HTERT RPE-1 (cell line): Measurements from ENCODE around the gene STOM.

ENCODE experiments used
- in situ Hi-C: fragments of 300-500 bp; cut with MboI; formaldehyde crosslinking; loops from 4 replicates; pipeline ENCODE4 v1.14.3; 2020; ENCODE audit warnings: low sequenced_read_pairs

The STOM gene

DNA sequence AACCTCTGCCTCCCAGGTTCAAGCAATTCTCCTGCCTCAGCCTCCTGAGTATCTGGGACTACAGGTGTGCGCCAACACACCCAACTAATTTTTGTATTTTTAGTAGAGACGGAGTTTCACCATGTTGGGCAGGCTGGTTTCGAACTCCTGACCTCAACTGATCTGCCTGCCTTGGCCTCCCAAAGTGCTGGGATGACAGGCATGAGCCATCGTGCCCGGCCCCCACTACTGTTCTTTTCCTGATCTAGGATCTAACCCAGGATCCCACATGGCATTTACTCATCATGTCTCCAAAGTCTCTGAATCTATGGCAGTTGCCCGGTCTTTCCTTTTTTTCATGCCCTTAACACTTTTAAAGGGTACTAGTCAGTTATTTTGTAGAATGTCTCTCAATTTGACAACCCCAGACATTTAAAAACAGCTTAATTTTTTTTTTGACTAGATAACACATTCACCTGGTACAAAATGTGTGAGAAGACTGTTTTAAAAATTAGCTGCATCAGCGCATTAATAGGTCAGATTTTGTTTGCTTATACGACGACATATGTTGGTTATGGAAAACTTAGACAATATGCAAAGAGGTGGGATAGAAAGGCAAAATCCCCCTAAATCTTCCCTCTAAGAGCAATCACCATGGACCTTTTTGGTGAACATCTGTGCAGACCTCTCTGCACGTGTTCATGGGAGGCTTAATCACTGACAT lies 46.5 kb downstream of the STOM start:
- in situ Hi-C loops: no loop called here

DNA sequence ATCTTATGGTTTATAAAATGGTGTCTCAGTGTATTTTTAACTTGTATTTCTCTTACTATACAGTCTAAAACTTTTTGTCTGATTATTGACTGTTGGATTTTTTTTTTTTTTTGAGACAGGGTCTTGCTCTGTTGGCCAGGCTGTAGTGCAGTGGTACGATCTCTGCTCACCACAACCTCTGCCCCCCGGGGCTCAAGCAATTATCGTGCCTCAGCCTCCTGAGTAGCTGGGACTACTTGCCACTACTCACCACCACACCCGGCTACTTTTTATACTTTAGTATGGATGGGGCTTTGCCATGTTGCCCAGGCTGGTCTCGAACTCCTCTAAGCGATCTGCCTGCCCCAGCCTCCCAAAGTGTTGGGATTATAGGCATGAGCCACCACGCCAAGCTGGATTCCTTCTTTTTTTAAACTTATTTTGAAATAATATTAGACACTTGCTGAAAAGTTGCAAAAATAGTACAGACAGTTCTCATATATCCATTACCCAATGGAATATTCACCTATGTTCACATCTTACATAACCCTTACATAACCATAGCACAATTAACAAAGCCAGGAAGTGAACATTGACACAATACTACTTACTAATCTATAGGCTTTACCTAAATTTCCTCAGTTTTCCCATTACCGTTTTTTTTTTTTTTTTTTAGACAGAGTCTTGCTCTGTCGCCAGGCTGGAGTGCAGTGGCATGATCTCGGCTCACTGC lies 47.2 kb downstream of the STOM start:
- in situ Hi-C loops: no loop called here

DNA sequence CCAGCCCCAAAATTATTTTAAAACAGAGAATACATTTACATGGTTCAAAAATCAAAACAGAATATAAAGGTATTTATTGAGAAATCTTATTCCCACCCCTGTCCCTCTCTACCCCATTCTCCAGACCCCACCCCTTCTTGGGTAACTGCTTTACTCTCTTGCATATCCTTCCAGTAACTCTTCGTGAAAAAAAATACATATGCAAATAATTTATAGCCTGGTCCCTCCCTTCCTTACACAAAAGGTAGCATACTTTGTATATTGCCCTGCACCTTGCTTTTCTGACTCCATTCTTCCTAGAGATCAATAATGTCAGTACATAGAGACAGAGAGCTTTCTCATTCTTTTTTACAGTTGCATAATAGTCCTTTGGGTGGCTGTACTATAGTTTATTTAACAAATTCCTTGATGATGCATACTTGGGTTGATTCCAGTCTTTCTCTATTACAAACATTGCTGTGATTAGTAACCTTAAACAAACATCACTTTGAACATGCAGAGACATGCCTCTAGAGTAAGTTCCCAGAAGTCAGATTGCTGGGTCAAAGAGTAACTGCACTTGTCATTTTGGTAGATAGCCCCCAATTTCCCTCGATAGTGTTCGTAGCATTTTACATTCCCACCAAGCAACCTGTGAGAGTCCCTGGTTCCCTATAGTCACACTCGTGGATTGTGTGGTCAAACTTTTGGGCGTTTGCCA lies 47.9 kb downstream of the STOM start:
- in situ Hi-C loops: no loop called here

DNA sequence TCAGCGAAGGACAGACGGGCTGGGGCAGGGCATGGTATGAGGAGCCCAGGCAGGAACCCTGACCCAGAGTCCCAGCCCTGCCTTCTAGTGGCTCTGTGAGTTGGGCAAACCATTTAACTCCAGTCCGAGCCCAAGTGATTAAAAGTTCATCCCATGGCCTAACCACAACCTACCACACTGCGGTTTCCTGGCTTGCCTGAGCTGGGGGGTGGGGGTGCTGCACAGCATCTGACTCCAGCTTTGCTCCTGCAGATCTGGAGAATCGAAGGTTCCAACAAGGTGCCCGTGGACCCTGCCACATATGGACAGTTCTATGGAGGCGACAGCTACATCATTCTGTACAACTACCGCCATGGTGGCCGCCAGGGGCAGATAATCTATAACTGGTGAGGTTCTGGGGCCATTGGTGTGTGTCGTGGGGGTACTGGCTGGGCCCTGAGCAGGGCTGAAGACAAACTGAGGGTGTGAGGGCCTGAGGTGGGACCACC lies 49.0 kb downstream of the STOM start:
- in situ Hi-C loops: no loop called here

DNA sequence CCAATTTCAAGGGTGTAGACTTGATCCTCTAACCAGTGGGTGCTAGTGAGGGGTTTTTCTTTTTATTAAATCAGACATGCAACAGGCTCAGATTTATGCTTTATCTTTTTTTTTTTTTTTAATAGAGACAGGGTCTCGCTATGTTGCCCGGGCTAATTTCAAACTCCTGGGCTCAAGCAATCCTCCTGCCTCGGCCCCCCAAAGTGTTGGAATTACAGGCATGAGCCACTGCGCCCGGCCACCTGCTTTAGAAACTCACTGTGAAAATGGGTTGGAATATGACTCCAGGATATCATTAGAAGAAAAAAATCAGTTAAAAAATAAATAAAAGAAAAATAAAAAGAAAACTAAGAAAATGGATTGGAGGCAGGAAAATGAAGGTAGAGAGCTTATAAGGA lies 50.7 kb downstream of the STOM start:
- in situ Hi-C loops: no loop called here

DNA sequence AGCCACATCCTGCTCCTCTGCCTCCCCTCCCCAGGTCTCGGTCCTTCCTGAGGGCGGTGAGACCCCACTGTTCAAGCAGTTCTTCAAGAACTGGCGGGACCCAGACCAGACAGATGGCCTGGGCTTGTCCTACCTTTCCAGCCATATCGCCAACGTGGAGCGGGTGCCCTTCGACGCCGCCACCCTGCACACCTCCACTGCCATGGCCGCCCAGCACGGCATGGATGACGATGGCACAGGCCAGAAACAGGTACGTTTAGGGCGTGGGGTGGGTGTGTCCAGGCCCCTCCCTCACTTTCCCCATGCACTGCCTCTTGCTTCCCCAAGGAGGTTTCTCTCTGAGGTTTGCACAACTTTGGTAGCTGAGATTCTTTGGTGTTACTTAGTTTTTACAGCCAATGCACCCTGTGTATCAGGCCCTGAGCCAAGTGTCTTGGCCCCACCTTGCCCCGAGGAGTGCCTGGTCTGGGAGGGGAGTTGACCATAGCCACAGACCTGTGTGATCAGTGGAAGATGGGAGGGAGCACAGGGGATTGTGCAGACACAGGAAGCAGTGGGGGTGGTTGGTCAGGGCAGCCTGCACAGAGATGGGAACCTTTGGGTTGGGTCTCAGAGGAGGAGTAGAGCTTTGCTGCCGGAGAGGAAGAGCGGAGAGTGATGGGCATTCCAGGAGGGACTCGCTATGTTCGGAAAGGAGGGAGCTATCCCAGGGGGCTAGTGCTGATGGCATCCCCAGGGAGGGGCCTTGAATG lies 51.2 kb downstream of the STOM start:
- in situ Hi-C loops: no loop called here

DNA sequence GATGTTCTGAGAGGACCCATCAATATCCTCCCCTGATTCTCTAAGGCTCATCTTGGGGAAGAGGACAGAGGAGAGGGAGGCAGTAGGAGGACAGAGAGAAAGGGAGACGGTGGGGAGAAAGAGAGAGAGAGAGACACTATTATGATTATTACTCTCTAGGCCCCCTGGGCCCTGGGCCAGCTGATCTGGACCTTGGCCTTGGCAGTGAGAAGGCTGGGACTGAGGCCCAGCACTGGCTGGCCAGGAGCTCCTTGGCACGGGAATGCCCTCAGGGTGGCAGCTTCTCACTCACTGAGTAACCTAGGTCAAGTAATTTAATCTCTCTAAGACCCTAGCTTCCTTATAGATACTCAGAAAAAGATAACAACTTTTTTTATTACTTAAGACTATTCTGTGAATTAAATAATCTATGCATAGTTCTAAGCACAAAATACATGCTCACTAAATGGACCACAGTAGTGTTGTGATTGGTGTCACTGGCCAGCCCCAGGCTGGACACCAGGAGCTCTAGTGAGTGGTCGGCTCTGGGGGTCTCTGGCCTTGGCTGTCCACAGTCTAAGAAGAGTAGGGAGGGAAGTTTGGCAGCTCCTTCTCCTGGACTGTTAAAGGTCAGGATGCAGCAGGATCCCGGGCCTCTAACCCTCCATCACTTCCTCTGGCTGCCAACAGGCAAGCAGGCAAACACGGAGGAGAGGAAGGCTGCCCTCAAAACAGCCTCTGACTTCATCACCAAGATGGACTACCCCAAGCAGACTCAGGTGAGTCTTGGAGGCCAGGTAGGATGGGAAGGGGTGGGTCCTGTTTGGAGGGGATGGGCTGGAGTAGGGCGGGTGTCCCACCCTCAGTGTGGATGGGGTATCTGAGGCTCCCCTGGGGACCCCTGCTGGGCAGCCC lies 52.1 kb downstream of the STOM start:
- in situ Hi-C loops: no loop called here

DNA sequence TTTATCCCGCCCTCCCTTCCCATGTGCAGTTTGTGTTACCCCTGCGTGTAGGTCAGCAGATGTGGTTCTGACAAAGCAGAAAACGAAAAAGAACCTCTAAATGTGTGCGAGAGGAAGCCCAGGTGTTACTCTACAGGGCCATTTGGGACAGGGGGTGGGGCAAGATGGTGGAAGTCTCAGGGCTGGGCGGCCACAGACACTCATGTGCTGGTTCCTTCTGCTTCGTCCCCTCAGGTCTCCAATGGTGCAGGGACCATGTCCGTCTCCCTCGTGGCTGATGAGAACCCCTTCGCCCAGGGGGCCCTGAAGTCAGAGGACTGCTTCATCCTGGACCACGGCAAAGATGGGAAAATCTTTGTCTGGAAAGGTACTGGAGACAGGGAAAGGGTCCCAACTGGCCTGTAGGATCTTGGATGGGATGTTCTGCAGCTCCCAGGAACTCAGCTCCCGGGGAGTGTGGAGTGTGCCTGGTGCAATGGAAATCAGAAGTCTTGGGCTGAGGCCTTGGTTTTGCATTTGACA lies 53.1 kb downstream of the STOM start:
- in situ Hi-C loops: no loop called here

DNA sequence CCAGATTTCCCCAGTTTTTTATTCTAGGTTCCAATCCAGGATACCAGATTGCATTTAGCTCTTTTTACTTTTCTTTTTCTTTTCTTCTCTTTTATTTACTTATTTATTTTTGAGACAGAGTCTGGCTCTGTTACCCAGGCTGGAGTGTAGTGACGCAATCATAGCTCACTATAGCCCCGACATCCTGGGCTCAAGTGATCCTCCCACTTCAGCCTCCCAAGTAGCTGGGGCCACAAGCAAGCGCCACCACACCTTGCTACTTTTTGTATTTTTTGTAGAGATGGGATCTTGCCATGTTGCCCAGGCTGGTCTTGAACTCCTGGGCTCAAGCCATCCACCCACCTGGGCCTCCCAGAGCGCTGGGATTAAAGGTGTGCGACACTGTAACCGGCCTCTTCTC lies 53.7 kb downstream of the STOM start:
- in situ Hi-C loops: no loop called here

DNA sequence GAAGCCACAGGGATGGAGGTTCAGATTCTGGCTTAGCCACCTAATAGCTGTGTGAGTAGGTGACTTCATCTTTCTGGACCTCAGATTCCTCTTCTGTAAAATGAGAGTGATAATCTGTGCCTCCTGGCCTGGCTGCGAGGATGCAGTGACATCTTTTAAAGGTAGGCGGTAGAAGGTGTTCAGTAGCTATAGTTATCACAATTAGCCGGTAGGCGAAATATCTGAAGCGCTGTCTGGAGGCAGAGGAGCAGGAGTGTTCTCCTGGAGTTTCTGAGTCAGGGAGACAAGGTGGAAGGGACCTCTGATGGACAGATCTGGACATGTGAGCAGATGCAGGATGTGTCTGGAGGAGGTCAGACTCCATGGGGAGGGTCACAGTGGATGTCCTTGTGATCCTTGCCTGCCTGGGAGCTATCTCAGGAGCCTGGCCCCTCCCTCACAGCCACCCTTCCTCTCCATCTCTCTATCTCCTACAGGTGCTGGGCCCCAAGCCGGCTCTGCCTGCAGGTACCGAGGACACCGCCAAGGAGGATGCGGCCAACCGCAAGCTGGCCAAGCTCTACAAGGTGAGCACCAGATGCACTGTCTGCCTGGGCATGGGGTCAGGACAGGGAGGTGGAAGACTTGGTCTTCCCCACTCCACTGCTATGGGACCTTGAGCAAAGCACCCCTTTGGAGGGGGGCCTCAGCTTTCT lies 56.4 kb downstream of the STOM start:
- in situ Hi-C loops: no loop called here

DNA sequence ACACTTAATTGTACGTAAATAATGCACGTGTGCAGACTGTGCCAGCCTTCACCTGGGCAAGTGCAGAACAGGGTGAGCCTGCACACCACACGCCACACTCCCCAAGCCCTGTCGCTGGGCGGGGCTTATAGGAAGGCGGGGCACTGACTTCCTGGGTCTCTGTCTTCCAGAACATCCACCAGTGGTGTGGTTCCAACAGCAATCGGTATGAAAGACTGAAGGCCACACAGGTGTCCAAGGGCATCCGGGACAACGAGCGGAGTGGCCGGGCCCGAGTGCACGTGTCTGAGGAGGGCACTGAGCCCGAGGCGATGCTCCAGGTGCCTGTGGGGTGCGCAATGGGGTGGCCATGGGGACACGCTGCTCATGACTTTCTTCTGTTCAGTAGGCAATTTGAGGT lies 57.9 kb downstream of the STOM start:
- in situ Hi-C loops: no loop called here

DNA sequence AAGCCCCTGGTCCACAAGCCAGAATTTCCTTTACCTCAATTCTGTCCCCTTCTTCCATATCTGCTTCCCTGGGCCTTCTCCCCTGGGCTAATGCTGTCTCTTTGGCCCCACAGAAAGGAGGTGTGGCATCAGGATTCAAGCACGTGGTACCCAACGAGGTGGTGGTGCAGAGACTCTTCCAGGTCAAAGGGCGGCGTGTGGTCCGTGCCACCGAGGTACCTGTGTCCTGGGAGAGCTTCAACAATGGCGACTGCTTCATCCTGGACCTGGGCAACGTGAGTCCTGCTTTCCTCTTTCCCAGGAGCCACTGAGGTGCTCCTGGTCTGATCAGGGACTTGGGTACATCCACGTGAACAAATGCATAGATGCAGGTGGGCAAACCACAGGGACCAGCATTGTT lies 59.5 kb downstream of the STOM start:
- in situ Hi-C loops: no loop called here

DNA sequence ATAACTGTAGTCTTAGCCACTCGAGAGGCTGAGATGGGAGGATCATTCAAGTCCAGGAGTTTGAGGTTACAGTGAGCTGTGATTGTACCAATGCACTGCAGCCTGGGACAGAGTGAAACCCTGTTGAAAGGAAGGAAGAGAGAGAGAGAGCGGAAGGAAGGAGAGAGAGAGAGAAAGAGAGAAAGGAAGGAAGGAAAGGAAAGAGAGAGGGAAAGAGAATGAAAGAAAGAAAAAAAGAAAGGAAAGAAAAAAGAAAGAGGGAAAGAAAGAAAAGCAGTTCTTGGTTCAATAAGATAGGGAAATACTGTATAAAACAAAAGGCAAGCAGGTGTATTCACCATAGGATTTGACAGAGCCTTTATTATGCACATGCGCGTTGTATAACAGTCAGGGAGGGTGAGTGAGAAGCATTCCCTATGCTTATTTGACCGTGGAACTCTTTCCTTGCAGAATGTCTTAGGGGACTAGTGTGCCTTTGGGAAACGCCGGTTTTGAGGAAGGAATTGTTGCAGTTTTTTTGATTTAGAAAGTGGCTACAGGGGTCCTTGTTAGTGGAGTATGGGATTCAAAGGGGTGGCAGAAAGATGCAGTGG lies 60.1 kb downstream of the STOM start:
- in situ Hi-C loops: no loop called here

DNA sequence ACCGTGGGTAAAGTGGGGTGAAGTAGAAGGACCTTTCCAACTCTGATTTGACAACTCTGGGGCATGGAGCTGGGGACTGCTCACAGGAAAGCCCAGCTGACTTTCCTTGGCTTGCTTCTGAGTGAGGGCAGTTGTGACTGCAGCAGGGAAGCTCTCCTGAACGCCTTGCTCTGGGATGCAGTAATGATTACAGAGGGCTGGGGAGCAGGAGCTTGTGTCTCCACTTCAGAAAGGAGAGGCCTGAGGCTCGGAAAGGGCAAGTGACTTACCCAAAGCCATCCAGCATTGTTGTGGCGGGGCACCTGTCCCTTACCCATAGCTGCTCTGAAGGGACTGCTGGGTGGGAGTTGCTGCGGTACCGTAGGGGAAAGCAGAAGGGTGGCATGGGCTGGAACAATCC lies 60.9 kb downstream of the STOM start:
- in situ Hi-C loops: no loop called here

DNA sequence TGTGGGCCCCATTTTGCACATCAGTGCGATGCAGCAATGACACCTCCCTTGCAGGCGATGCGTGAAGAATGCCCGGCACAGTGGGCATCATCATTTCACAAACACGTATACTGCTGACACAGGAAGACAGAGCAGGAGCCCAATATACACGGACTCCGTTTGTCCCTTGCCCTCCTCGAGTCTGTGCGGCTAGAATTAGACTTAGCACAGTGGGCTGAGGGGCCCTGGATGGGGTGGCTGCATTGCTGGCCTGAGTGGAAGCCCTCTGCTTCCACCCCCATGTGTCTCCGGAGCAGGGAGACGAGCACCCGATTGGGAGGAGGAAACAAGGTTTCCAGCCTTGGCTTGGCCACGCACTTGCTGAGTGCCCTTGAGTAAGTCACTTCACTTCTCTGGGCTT lies 61.3 kb downstream of the STOM start:
- in situ Hi-C loops: no loop called here

DNA sequence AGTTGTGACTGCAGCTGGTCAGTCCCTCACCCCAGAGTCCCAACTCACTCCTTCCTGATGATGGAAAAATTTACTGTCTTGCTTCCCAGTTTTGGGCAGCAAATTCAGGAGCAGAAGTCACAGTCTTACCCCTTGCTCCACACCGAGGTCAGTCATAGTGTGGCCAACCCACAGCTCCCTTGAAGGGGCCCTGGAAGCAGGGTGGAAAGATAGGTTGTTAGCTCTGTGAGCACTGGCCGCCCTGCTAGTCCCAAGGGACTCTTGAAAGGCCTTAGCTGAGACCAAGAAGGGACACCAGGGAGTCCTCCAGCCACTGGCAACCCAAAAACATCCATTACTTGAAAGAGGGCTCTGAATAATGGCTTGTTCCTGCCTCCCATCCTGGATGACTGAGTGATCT lies 62.1 kb downstream of the STOM start:
- in situ Hi-C loops: no loop called here

DNA sequence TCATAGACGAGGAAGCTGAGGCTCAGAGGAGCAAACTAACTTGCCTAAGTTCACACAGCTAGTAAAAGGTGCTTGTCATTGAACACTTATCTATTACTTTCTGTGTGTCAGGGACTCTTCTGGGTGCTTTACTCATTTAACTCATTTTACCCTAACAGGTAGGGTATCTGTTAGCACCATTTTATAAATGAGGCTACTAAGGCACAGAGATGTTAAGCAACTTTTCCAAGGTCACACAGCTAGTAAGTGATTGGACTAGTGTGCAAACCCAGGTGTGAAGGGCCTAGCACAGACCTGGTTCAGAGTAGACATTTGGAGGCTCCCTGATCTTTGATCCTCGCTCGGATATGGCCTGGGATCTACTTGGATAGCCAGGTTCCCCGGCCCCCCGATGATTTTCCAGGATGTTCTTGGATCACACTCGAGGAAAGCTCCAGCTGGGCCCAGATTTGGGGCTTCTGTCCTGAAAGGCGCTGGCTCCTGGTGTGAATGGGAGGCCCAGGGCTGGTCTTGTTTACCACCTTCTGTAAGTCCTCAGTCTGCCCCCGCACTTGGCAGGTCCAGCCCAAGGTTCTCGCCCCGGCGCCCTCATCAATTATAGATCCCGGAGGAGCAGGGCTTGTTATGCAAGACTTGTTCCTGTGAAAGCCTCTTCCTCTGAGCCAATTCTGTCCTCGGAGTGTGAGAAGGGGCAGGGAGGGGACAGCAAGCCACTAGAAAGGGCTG lies 64.6 kb downstream of the STOM start:
- in situ Hi-C loops: no loop called here

DNA sequence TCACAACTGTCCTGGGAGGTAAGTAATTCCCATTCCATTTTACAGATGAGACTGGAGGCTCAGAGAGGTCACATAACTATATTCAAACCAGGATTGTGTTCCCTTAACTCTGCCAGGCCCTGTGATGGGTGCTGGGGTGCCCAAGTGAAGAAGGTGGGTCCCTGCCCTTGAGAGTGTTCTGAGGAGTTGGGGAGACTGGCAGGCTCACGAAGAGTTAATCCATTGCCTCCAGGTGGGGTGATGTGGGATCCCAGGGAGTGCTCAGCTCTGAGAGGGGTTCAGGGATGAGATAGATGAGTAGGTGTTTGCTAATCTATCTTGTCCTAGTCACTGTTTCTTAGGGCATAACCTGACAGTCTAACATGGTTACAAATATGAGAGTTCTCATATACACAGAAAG lies 65.3 kb downstream of the STOM start:
- in situ Hi-C loops: no loop called here
